Measurements from ENCODE around the gene RGS19. TPM values are rescaled to one million over a fixed set of nuclear protein-coding genes. Genes with fewer than 3 reads are reported as not detected.

Gene RGS19
- polyA plus RNA-seq, 1 donor (not counting 4 experiments of a cell fraction or from before 2014, with no cell fraction given): 11.8 TPM

- Histone ChIP-seq H2AFZ (ENCODE audit: control insufficient read depth, low read length) (no peak overlapping the region), H3K9me3 (ENCODE audit: control insufficient read depth, low read depth, low read length) (no peaks in the 10 kb centered on the region), H3K36me3 (ENCODE audit: control insufficient read depth in 2 of 2, extremely low read depth in 1 of 2, insufficient read depth in 2 of 2, low read length in 2 of 2) (peaks cover 8 to 18% of the 10 kb centered on the region in 2 experiments), H3K9ac (ENCODE audit: control insufficient read depth, extremely low read depth, insufficient read depth, low read length) (no peak overlapping the region), H3K4me3 (ENCODE audit: control insufficient read depth in 2 of 3, extremely low read depth in 1 of 3, insufficient read depth in 2 of 3, low read depth in 1 of 3, low read length in 3 of 3) (no peak overlapping the region), H4K20me1 (ENCODE audit: control insufficient read depth, extremely low read depth, insufficient read depth, low read length) (no peaks in the 10 kb centered on the region), H3K4me2 (ENCODE audit: control insufficient read depth, extremely low read depth, insufficient read depth, low read depth, low read length) (no peak overlapping the region), H3K79me2 (ENCODE audit: control insufficient read depth, insufficient read depth, low read length) (no peaks in the 10 kb centered on the region), H3K9me1 (ENCODE audit: control insufficient read depth, extremely low read depth, insufficient read depth, low read length) (no peaks in the 10 kb centered on the region), H3K4me1 (ENCODE audit: control insufficient read depth, extremely low read depth, insufficient read depth, low read length) (peaks cover 1% of the 10 kb centered on the region), H3K27me3 (ENCODE audit: control insufficient read depth, extremely low read depth, insufficient read depth, low read length) (peaks cover 7% of the 10 kb centered on the region), H3K27ac (ENCODE audit: control insufficient read depth, insufficient read depth, low read length) (no peak overlapping the region)
- TF ChIP-seq EZH2 (IDR thresholded peaks at IDR 0.05; ENCODE audit: low read length): no peak
- TF ChIP-seq, protein P1, sequence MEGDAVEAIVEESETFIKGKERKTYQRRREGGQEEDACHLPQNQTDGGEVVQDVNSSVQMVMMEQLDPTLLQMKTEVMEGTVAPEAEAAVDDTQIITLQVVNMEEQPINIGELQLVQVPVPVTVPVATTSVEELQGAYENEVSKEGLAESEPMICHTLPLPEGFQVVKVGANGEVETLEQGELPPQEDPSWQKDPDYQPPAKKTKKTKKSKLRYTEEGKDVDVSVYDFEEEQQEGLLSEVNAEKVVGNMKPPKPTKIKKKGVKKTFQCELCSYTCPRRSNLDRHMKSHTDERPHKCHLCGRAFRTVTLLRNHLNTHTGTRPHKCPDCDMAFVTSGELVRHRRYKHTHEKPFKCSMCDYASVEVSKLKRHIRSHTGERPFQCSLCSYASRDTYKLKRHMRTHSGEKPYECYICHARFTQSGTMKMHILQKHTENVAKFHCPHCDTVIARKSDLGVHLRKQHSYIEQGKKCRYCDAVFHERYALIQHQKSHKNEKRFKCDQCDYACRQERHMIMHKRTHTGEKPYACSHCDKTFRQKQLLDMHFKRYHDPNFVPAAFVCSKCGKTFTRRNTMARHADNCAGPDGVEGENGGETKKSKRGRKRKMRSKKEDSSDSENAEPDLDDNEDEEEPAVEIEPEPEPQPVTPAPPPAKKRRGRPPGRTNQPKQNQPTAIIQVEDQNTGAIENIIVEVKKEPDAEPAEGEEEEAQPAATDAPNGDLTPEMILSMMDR (optimal IDR thresholded peaks at IDR 0.05 in 1 of 3, IDR thresholded peaks at IDR 0.05 in 1 of 3, conservative IDR thresholded peaks at IDR 0.05 in 1 of 3; ENCODE audit: extremely low read depth in 1 of 3, insufficient read depth in 2 of 3, low read length in 3 of 3): no peak
- no peak for FAIRE-seq
- dilution Hi-C loops (cut with MboI; ENCODE audit: extremely low pct_ligation_motif_present, low sequenced_read_pairs): no loop called here
- DNase-seq (ENCODE audit: low read depth, low spot score): no peak
Measured at GRCh38 chr20:64033981-64034493, 45.3 kb downstream of the RGS19 start.

DNA sequence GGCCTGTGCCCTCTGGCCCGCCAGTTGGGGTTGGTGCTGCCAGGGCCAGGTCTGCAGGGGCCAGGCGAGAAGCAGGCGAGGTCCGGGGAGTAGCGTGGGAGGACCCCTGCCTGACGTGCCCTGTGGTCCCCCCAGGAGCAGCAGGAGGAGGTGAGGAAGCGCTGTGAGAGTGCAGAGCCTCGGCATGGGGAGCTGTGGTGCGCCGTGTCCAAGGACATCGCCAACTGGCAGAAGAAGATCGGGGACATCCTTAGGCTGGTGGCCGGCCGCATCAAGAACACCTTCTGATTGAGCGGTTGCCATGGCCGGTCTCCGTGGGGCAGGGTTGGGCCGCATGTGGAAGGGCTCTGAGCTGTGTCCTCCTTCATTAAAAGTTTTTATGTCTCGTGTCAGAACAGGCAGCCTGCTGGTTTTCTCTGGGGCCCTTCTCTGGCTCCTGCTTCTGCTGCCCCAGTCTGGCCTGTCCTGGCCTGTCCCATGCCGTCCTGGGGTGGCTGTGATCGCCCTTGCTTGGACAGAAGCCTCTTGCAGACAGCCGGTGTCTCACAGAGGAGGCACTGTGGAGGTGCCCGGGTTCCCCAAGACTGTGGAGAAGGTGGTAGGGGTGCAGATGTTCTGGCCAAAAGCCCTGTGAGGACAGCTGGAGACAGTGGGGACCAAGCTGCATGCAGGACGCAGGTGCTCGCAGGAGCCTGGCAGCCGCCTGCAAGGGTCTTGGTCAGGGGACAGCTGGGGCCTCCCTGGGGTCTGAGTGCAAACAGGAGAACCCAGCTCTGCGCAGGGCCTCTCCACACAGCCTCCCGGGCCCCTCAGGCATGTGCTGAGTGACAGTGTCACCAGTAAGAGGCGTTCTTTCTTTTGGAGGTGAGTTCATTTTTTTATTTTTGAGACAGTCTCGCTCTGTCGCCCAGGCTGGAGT, 46.4 kb downstream of the RGS19 start:
- peaks cover 7% of the 10 kb centered on the region for H3K27me3 ChIP-seq (ENCODE audit: control insufficient read depth, extremely low read depth, insufficient read depth, low read length)
- H4K20me1 ChIP-seq (ENCODE audit: control insufficient read depth, extremely low read depth, insufficient read depth, low read length): no peaks in the 10 kb centered on the region
- no peak for TF ChIP-seq EZH2 (IDR thresholded peaks at IDR 0.05; ENCODE audit: low read length)
- TF ChIP-seq, protein P1 (optimal IDR thresholded peaks at IDR 0.05 in 1 of 3, IDR thresholded peaks at IDR 0.05 in 1 of 3, conservative IDR thresholded peaks at IDR 0.05 in 1 of 3; ENCODE audit: extremely low read depth in 1 of 3, insufficient read depth in 2 of 3, low read length in 3 of 3): no peak
- DNase-seq (ENCODE audit: low read depth, low spot score): no peak
- H3K36me3 ChIP-seq (ENCODE audit: control insufficient read depth in 2 of 2, extremely low read depth in 1 of 2, insufficient read depth in 2 of 2, low read length in 2 of 2): peaks cover 8 to 22% of the 10 kb centered on the region in 2 experiments
- FAIRE-seq: no peak
- H3K79me2 ChIP-seq (ENCODE audit: control insufficient read depth, insufficient read depth, low read length): no peaks in the 10 kb centered on the region
- no peaks in the 10 kb centered on the region for H3K9me1 ChIP-seq (ENCODE audit: control insufficient read depth, extremely low read depth, insufficient read depth, low read length)
- H3K27ac ChIP-seq (ENCODE audit: control insufficient read depth, insufficient read depth, low read length): no peak overlapping the region
- dilution Hi-C loops (cut with MboI; ENCODE audit: extremely low pct_ligation_motif_present, low sequenced_read_pairs): no loop called here
- no peak overlapping the region for H3K9ac ChIP-seq (ENCODE audit: control insufficient read depth, extremely low read depth, insufficient read depth, low read length)
- no peak overlapping the region for H3K4me2 ChIP-seq (ENCODE audit: control insufficient read depth, extremely low read depth, insufficient read depth, low read depth, low read length)
- H3K4me1 ChIP-seq (ENCODE audit: control insufficient read depth, extremely low read depth, insufficient read depth, low read length): no peaks in the 10 kb centered on the region
- H3K9me3 ChIP-seq (ENCODE audit: control insufficient read depth, low read depth, low read length): no peaks in the 10 kb centered on the region
- no peak overlapping the region for H2AFZ ChIP-seq (ENCODE audit: control insufficient read depth, low read length)
- H3K4me3 ChIP-seq (ENCODE audit: control insufficient read depth in 2 of 3, extremely low read depth in 1 of 3, insufficient read depth in 2 of 3, low read depth in 1 of 3, low read length in 3 of 3): no peak overlapping the region
